Measurements from ENCODE around the gene GPR161.

GRCh38 chr1:168146160-168146539, 9.4 kb upstream of the GPR161 start:
- TF ChIP-seq POLR2A (IDR thresholded peaks at IDR 0.05; ENCODE audit: borderline replicate concordance, extremely low read depth, insufficient read depth, insufficient read length) (no peak), RAD21 (IDR thresholded peaks at IDR 0.05; ENCODE audit: low read depth) (no peak), POLR2AphosphoS5 (IDR thresholded peaks at IDR 0.05; ENCODE audit: low read depth, low read length) (no peak), TCF7L2 (IDR thresholded peaks at IDR 0.05; ENCODE audit: borderline replicate concordance, extremely low read depth, insufficient read depth, insufficient read length) (no peak), CTCF (IDR thresholded peaks at IDR 0.05 in 2 of 3, conservative IDR thresholded peaks at IDR 0.05 in 1 of 3; ENCODE audit: borderline replicate concordance in 1 of 3, insufficient read depth in 1 of 3, low read depth in 2 of 3, low read length in 2 of 3) (no peak), CBX3 (IDR thresholded peaks at IDR 0.05; ENCODE audit: low read depth) (no peak), YY1 (IDR thresholded peaks at IDR 0.05; ENCODE audit: extremely low read depth, insufficient replicate concordance, low read depth, low read length) (no peak), EZH2 (IDR thresholded peaks at IDR 0.05) (no peak)
